Measurements from ENCODE around the gene SUCLG2.

GRCh38 chr3:67576441-67576840 is 78.0 kb downstream of the SUCLG2 start:
- TF ChIP-seq POLR2A (IDR thresholded peaks at IDR 0.05) (no peak), CTCF (IDR thresholded peaks at IDR 0.05) (no peak)
